C4-2B (cell line): Measurements from ENCODE around the gene MEA1.

ENCODE experiments used
- H3K27ac ChIP-seq: fragments of 450-650 bp; 2 replicates; pipeline ENCODE4 v1.5.1; 2017
- ZFX ChIP-seq: fragments of 450-650 bp; IDR thresholded peaks from 2 replicates; pipeline ENCODE4 v1.6.1; 2017
- TF ChIP-seq, protein P1 (sequence below): fragments of 450-650 bp; conservative IDR thresholded peaks from 2 replicates; pipeline ENCODE4 v1.5.1; 2017; ENCODE audit warnings: mild to moderate bottlenecking

The MEA1 gene

GRCh38 chr6:43037197-43037596 lies 23.5 kb upstream of the MEA1 start:
- TF ChIP-seq ZFX: no peak
- TF ChIP-seq, protein P1, sequence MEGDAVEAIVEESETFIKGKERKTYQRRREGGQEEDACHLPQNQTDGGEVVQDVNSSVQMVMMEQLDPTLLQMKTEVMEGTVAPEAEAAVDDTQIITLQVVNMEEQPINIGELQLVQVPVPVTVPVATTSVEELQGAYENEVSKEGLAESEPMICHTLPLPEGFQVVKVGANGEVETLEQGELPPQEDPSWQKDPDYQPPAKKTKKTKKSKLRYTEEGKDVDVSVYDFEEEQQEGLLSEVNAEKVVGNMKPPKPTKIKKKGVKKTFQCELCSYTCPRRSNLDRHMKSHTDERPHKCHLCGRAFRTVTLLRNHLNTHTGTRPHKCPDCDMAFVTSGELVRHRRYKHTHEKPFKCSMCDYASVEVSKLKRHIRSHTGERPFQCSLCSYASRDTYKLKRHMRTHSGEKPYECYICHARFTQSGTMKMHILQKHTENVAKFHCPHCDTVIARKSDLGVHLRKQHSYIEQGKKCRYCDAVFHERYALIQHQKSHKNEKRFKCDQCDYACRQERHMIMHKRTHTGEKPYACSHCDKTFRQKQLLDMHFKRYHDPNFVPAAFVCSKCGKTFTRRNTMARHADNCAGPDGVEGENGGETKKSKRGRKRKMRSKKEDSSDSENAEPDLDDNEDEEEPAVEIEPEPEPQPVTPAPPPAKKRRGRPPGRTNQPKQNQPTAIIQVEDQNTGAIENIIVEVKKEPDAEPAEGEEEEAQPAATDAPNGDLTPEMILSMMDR: no peak
- H3K27ac ChIP-seq: no peak overlapping the region

GRCh38 chr6:43036712-43037111 lies 23.0 kb upstream of the MEA1 start:
- TF ChIP-seq, protein P1: no peak
- TF ChIP-seq ZFX: no peak
- no peak overlapping the region for H3K27ac ChIP-seq

GRCh38 chr6:43035495-43036194 lies 21.9 kb upstream of the MEA1 start:
- H3K27ac ChIP-seq: no peak overlapping the region
- TF ChIP-seq, protein P1: no peak
- no peak for TF ChIP-seq ZFX

- H3K27ac ChIP-seq: no peak overlapping the region
- no peak for TF ChIP-seq ZFX
- TF ChIP-seq, protein P1: no peak
Measured at GRCh38 chr6:43034190-43034525, 20.4 kb upstream of the MEA1 start.

DNA sequence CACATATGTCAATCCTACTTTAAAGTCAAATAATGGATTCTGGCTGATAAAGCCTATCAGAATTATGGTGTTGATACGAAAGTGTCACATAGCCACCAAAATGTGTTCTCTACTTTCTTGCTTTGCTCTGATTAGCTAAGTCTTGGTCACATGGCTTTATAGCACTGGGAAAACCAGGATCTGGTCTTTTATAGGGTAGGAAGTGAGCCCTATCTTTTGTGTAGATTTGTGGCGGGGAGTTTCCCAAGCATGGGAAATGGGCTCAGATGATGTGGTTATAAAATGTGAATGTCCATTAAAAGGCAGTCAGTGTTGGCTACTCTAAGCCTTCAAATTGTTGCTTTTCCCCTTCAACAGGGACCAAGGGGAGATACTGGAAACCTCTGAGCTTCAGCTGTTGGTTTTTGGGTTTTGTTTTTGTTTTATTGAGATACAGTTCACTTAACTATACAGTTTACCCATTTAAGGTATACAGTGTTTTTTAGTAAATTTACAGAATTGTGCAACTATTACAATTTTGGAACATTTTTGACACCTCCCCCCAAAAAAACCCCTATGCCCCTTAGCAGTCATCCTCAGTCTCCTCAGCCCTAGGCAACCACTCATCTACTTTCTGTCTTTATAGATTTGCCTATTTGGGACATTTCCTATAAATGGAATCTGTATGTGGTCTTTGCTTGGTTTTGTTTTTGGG lies 19.9 kb upstream of the MEA1 start:
- TF ChIP-seq, protein P1: no peak
- no peak for TF ChIP-seq ZFX
- no peak overlapping the region for H3K27ac ChIP-seq

GRCh38 chr6:43032326-43032725 lies 18.6 kb upstream of the MEA1 start:
- TF ChIP-seq, protein P1: no peak
- no peak for TF ChIP-seq ZFX

DNA sequence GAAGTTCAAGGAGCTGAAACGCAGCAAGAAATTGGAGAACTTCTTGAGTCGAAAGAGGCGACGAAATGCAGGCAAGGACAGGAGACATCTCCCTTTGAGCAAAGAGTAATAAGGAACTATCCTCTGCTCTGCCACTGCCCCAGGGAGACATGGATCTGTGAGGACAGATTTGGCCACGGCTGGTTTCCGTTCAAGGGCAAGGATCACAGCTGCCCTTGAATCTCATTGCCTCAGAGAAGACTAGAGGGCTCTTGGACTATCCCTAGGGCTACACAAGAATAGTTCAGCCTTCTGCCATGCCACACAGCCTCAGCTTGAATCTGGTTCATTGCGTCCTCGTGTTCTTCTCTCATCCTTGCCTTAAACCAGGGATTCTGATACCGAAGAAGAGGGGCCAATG lies 15.4 kb upstream of the MEA1 start:
- H3K27ac ChIP-seq: no peak overlapping the region
- TF ChIP-seq ZFX: no peak
- TF ChIP-seq, protein P1: no peak

More at GRCh38 chr6:43032326-43032725, 18.6 kb upstream of the MEA1 start:
- H3K27ac ChIP-seq: no peak overlapping the region
